K562 (cell line): Measurements from ENCODE around the gene MAEL. TPM values are rescaled to one million over a fixed set of nuclear protein-coding genes. Genes with fewer than 3 reads are reported as not detected.
A peak's percentile ranks its signal among the peaks of the same experiment; 100 is the strongest.

Experiments
- ATAC-seq: fragments of 200-7000 bp; cut with Tn5 transposase; 3 replicates; pipeline ENCODE4 v1.9.1; 2020; ENCODE audit warnings: moderate library complexity
- BruUV-seq: library from RNA; stranded (reverse); fragments of 400-500 nt; replicated peaks from 2 replicates; lab custom pipeline; 2021; lab: Mats Ljungman, UMichigan
- CTCF ChIA-PET: fragments of 300-600 bp; formaldehyde crosslinking; extraction: SDS; loops from one replicate; lab custom pipeline; 2021; ENCODE audit warnings: low intra/inter-chr PET ratio; lab: Yijun Ruan, JAX
- POLR2A ChIA-PET: fragments of 300-600, 350-650 bp; sonication (Branson Sonifier 250); formaldehyde crosslinking; extraction: SDS; loops from one replicate; lab custom pipeline; 2021; ENCODE audit warnings: antibody characterized with exemption, inconsistent platforms; lab: Yijun Ruan, JAX
- DNase-seq, 4 experiments: peaks; one replicate each; pipeline versions ENCODE4 v3.0.0 to v3.0.0-alpha.2; 2011 to 2018; ENCODE audit warnings: low spot score in 3 of 4, mixed read lengths in 3 of 4; ENCODE audit errors: extremely low read depth in 1 of 4
- FAIRE-seq: peaks from 2 replicates; lab custom pipeline; 2011; peaks lifted over from hg19 to GRCh38; lab: Jason Lieb, UNC
- H2AFZ ChIP-seq: 2 replicates; pipeline ENCODE4 v1.6.0; 2011; ENCODE audit warnings: low read depth, low read length, control low read depth, inconsistent platforms
- H3K27ac ChIP-seq: fragments of 200-600 bp; 3 replicates; pipeline ENCODE4 v1.8.0; 2011; ENCODE audit warnings: low read depth, mild to moderate bottlenecking, control low read depth, inconsistent platforms, low read length, moderate library complexity, mixed read lengths; ENCODE audit errors: extremely low read depth
- H3K27me3 ChIP-seq, 2 experiments: fragments of 300-600 bp in 1 of 2; 2 replicates in 1 of 2; 3 replicates in 1 of 2; pipeline versions ENCODE4 v1.6.0 to v1.8.0; 2011; ENCODE audit warnings: inconsistent platforms in 2 of 2, low read length in 2 of 2, mild to moderate bottlenecking in 1 of 2, mixed read lengths in 1 of 2, moderate library complexity in 1 of 2; ENCODE audit not compliant: control insufficient read depth in 2 of 2, insufficient read depth in 2 of 2
- H3K36me3 ChIP-seq: fragments of 300-600 bp; 3 replicates; pipeline ENCODE4 v1.8.0; 2011; ENCODE audit warnings: mild to moderate bottlenecking, low read length, inconsistent platforms; ENCODE audit not compliant: control insufficient read depth, insufficient read depth
- H3K4me1 ChIP-seq, 2 experiments: fragments of 200-600 bp in 1 of 2; replicated peaks in 1 of 2; 2 replicates in 1 of 2; 3 replicates in 1 of 2; pipeline versions ENCODE4 v1.5.1 to v1.8.0; 2011; ENCODE audit warnings: inconsistent platforms in 2 of 2, low read length in 2 of 2, mild to moderate bottlenecking in 1 of 2, mixed read lengths in 1 of 2, moderate library complexity in 1 of 2; ENCODE audit not compliant: control insufficient read depth in 2 of 2, insufficient read depth in 2 of 2
- H3K4me2 ChIP-seq: 2 replicates; pipeline ENCODE4 v1.6.1; 2011; ENCODE audit warnings: low read length, control low read depth, inconsistent platforms, mixed read lengths; ENCODE audit not compliant: insufficient read depth
- H3K4me3 ChIP-seq: fragments of 200-600 bp; sonication (generic), shearing (Covaris generic); 2 replicates; pipeline ENCODE4 v1.5.1; 2016; ENCODE audit warnings: control low read depth, inconsistent platforms
- H3K79me2 ChIP-seq: fragments of 200-600 bp; 3 replicates; pipeline ENCODE4 v1.8.0; 2011; ENCODE audit warnings: low read length, inconsistent platforms; ENCODE audit not compliant: control insufficient read depth, insufficient read depth
- H3K9ac ChIP-seq, 2 experiments: 2 replicates each; pipeline versions ENCODE4 v1.6.0 to v1.6.1; 2011; ENCODE audit warnings: low read depth in 2 of 2, low read length in 2 of 2, control low read depth in 1 of 2, inconsistent platforms in 1 of 2, mild to moderate bottlenecking in 1 of 2, mixed read lengths in 1 of 2; ENCODE audit not compliant: insufficient read depth in 1 of 2
- H3K9me1 ChIP-seq: one replicate; pipeline ENCODE4 v1.6.0; 2011; ENCODE audit warnings: inconsistent platforms, mild to moderate bottlenecking, low read length, moderate library complexity; ENCODE audit not compliant: control insufficient read depth, insufficient read depth
- H3K9me3 ChIP-seq: replicated peaks from 2 replicates; pipeline ENCODE4 v1.5.1; 2011; ENCODE audit warnings: low read depth, low read length, inconsistent platforms; ENCODE audit not compliant: control insufficient read depth, insufficient read depth
- H4K20me1 ChIP-seq: replicated peaks from 2 replicates; pipeline ENCODE4 v1.6.1; 2011; ENCODE audit warnings: low read length, inconsistent platforms, mixed read lengths; ENCODE audit not compliant: control insufficient read depth, insufficient read depth
- ARNT ChIP-seq, 2 experiments: fragments of 450-650 bp; IDR thresholded peaks; 2 replicates each; pipeline ENCODE4 v1.6.1; 2016; ENCODE audit warnings: mild to moderate bottlenecking in 1 of 2
- DMBX1 ChIP-seq: fragments of 250-450 bp; sonication (Bioruptor Pico); IDR thresholded peaks from 2 replicates; pipeline ENCODE4 v1.8.0; 2022; ENCODE audit warnings: inconsistent platforms, mild to moderate bottlenecking, moderate library complexity, borderline replicate concordance
- DNMT1 ChIP-seq: fragments of 450-650 bp; IDR thresholded peaks from 2 replicates; pipeline ENCODE4 v1.6.1; 2016; ENCODE audit warnings: antibody characterized with exemption, mild to moderate bottlenecking
- MCM3 ChIP-seq: fragments of 450-650 bp; IDR thresholded peaks from 2 replicates; pipeline ENCODE4 v1.6.1; 2016
- NR2C2 ChIP-seq, 2 experiments: fragments of 200-800 bp in 1 of 2; sonication (Bioruptor generic) in 1 of 2; sonication (generic) in 1 of 2; formaldehyde crosslinking in 1 of 2; IDR thresholded peaks; 2 replicates each; pipeline versions ENCODE4 v1.6.1 to v1.8.0; 2016 to 2022; ENCODE audit warnings: mild to moderate bottlenecking in 1 of 2, missing compliant biosample characterization in 1 of 2, missing genetic modification characterization in 1 of 2, missing genetic modification reagents in 1 of 2
- STAG1 ChIP-seq: sonication (generic); formaldehyde crosslinking; IDR thresholded peaks from 2 replicates; pipeline ENCODE4 v1.5.0; 2020; ENCODE audit warnings: missing genetic modification reagents, borderline replicate concordance
- TBP ChIP-seq: optimal IDR thresholded peaks from 2 replicates; pipeline ENCODE3; 2011; ENCODE audit warnings: low read depth, low read length, improper control_type of control experiment
- ZBED1 ChIP-seq: IDR thresholded peaks from 2 replicates; pipeline ENCODE4 v1.6.1; 2014
- ZBTB26 ChIP-seq: fragments of 450-650 bp; formaldehyde crosslinking; IDR thresholded peaks from 2 replicates; pipeline ENCODE4 v1.4.0; 2022; ENCODE audit warnings: missing genetic modification characterization
- ZNF76 ChIP-seq: fragments of 250-450 bp; sonication (Bioruptor Pico); IDR thresholded peaks from 2 replicates; pipeline ENCODE4 v1.4.0; 2020; ENCODE audit warnings: mild to moderate bottlenecking, moderate library complexity, borderline replicate concordance
- WGBS: fragments of 100-300 bp; shearing (Covaris generic); methylation state at CpG from one replicate; pipeline ENCODE4 v1.1.6; 2016; ENCODE audit warnings: low coverage, mixed read lengths; ENCODE audit not compliant: insufficient coverage; ENCODE audit errors: missing lambda C conversion rate; 5-methylcytosine and 5-hydroxymethylcytosine counted together
- in situ Hi-C: fragments of 300-500 bp; cut with MboI; formaldehyde crosslinking; loops from 4 replicates; pipeline ENCODE4 v1.15.0; 2018; ENCODE audit warnings: inconsistent platforms, mixed read lengths
- intact Hi-C: fragments of 100-400 bp; cut with micrococcal nuclease; formaldehyde crosslinking; loops from 2 replicates; pipeline ENCODE4 v1.14.2; 2022
- polyA plus RNA-seq, 8 experiments: library from polyadenylated mRNA; depleted of rRNA in 4 of 8; stranded (reverse) in 5 of 8; unstranded in 3 of 8; fragments of >200 nt; fragmentation: Nextera tagmentation in 2 of 8; fragmentation: Illumina TruSeq in 1 of 8; extraction: Ambion mirVana in 2 of 8; extraction: Trizol in 1 of 8; gene quantifications; 2 replicates each; pipeline versions ENCODE4 v1.2.1 to v1.2.3, GENCODE V29; 2011 to 2014; ENCODE audit warnings: inconsistent platforms in 1 of 8, missing spikeins in 1 of 8
- total RNA-seq, 7 experiments: library from RNA; depleted of rRNA in 6 of 7; stranded (reverse); fragments of >200 nt in 6 of 7; fragmentation: Illumina TruSeq in 2 of 7; extraction: Trizol in 2 of 7; gene quantifications; 2 replicates each; pipeline versions ENCODE4 v1.2.1 to v1.2.3, GENCODE V29; 2011 to 2021; ENCODE audit warnings: low replicate concordance in 1 of 7
- TF ChIP-seq, protein P1 (sequence below), 2 experiments: fragments of 450-650 bp; IDR thresholded peaks; 2 replicates each; pipeline ENCODE4 v1.6.1; 2016; ENCODE audit warnings: mild to moderate bottlenecking in 2 of 2, borderline replicate concordance in 1 of 2, low read depth in 1 of 2, moderate library complexity in 1 of 2

The MAEL gene
- total and polyA plus RNA-seq, 9 of the 15 experiments (the other 6 are each of a cell fraction or from before 2014, with no cell fraction given), result 0.11 to 1.9 (median 0.75) TPM

GRCh38 chr1:166951050-166951449 is 38.0 kb upstream of the MAEL start:
- Histone ChIP-seq H3K4me3 (no peak overlapping the region), H3K79me2 (no peaks in the 10 kb centered on the region), H3K9me1 (no peaks in the 10 kb centered on the region), H3K4me1 (peaks cover 0 to 4% of the 10 kb centered on the region in 2 experiments; a peak in 1 of 5 replicates), H3K9me3 (no peaks in the 10 kb centered on the region), H3K9ac (no peak overlapping the region), H4K20me1 (no peaks in the 10 kb centered on the region), H2AFZ (no peak overlapping the region), H3K36me3 (no peaks in the 10 kb centered on the region), H3K27ac (no peak overlapping the region)
- CTCF ChIA-PET, result no interaction called here
- in situ Hi-C loops, result no loop called here
- 3% methylated on average over 2 of the region's 2 CpGs for WGBS
- ATAC-seq (no peak), DNase-seq (no peak), FAIRE-seq (peak; percentile 6)
- POLR2A ChIA-PET, result no interaction called here
- TF ChIP-seq ZBTB26, result no peak
- TF ChIP-seq NR2C2 (CRISPR knock-in tag; IDR thresholded peaks at IDR 0.05), result no peak
- no peak for TF ChIP-seq NR2C2 (tag; IDR thresholded peaks at IDR 0.05)
- TF ChIP-seq ZNF76 (CRISPR knock-in tag), result no peak
- TF ChIP-seq, protein P1, sequence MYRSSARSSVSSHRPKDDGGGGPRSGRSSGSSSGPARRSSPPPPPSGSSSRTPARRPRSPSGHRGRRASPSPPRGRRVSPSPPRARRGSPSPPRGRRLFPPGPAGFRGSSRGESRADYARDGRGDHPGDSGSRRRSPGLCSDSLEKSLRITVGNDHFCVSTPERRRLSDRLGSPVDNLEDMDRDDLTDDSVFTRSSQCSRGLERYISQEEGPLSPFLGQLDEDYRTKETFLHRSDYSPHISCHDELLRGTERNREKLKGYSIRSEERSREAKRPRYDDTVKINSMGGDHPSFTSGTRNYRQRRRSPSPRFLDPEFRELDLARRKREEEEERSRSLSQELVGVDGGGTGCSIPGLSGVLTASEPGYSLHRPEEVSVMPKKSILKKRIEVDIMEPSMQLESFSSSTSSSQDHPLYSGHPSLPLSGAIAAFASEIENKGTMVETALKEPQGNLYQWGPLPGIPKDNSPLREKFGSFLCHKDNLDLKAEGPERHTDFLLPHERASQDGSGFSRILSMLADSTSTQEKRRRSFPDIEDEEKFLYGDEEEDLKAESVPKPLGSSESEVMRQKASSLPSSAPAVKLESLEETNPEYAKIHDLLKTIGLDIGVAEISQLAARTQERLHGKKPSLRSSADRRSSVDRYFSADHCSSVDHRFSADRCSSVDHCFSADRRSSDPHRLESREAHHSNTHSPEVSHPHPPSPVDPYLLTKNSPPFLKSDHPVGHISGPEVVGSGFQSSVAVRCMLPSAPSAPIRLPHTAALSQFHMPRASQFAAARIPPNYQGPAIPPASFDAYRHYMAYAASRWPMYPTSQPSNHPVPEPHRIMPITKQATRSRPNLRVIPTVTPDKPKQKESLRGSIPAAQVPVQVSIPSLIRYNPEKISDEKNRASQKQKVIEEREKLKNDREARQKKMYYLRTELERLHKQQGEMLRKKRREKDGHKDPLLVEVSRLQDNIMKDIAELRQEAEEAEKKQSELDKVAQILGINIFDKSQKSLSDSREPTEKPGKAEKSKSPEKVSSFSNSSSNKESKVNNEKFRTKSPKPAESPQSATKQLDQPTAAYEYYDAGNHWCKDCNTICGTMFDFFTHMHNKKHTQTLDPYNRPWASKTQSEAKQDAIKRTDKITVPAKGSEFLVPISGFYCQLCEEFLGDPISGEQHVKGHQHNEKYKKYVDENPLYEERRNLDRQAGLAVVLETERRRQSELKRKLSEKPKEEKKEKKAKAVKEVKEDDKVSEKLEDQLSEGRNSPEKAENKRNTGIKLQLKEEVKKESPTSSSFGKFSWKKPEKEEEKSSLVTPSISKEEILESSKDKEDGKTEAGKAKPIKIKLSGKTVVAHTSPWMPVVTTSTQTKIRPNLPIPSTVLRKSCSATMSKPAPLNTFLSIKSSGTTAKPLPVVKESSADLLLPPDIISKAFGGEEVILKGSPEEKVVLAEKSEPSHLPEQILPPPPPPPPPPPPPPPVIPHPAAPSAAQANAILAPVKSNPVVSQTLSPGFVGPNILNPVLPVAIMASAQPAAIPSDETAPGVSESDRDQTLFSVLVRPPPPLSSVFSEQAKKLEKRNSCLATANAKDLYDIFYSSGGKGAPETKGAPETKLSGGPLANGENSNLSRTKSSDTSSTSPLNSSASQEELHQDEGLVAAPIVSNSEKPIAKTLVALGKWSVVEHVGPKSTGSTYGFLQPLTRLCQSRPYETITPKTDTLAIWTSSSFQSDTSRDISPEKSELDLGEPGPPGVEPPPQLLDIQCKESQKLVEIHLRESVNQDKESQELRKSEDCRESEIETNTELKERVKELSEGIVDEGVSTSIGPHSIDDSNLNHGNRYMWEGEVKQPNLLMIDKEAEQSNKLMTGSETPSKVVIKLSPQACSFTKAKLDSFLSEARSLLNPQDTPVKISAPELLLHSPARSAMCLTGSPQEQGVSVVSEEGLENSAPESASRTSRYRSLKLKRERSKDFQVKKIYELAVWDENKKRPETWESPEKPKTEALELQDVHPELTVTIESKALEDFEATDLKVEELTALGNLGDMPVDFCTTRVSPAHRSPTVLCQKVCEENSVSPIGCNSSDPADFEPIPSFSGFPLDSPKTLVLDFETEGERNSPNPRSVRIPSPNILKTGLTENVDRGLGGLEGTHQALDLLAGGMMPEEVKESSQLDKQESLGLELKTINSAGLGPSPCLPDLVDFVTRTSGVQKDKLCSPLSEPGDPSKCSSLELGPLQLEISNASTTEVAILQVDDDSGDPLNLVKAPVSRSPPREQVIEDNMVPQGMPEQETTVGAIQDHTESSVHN (IDR thresholded peaks at IDR 0.05; ENCODE audit: borderline replicate concordance in 1 of 2, low read depth in 1 of 2), result no peak
- TF ChIP-seq DNMT1, result no peak
- no peak for TF ChIP-seq STAG1 (CRISPR knock-in tag)
- TF ChIP-seq MCM3, result no peak
- no peak for TF ChIP-seq ARNT (IDR thresholded peaks at IDR 0.05)
- TF ChIP-seq DMBX1, result no peak
- no peak for TF ChIP-seq TBP
- TF ChIP-seq ZBED1, result no peak
- TF ChIP-seq, all 486 proteins: peak for 0
- Histone ChIP-seq H3K27me3 (peaks cover 19 to 26% of the 10 kb centered on the region in 2 experiments), H3K4me2 (no peak overlapping the region)
- intact Hi-C loops, result no loop called here
- no TSS peak for BruUV-seq
